GM12878 (cell line): Measurements from ENCODE around the gene DDX31. TPM values are rescaled to one million over a fixed set of nuclear protein-coding genes. Genes with fewer than 3 reads are reported as not detected.

Source experiments
- ATAC-seq: fragments of 200-7000 bp; cut with Tn5 transposase; 3 replicates; pipeline ENCODE4 v1.9.1; 2020; ENCODE audit warnings: mild to moderate bottlenecking, moderate library complexity
- BruUV-seq: library from RNA; stranded (reverse); fragments of 400-500 nt; replicated peaks from 2 replicates; lab custom pipeline; 2021; lab: Mats Ljungman, UMichigan
- CTCF ChIA-PET: fragments of 300-600 bp; sonication (Branson Sonifier 250); formaldehyde crosslinking; extraction: SDS; loops from one replicate; lab custom pipeline; 2021; ENCODE audit warnings: inconsistent platforms; lab: Yijun Ruan, JAX
- POLR2A ChIA-PET: fragments of 350-600 bp; formaldehyde crosslinking; extraction: SDS; loops from one replicate; lab custom pipeline; 2021; ENCODE audit warnings: inconsistent platforms; lab: Charles Lee
- RAD21 ChIA-PET: fragments of 300-600 bp; sonication (Branson Sonifier 250); formaldehyde crosslinking; loops from one replicate; lab custom pipeline; 2023; ENCODE audit warnings: antibody characterized with exemption; ENCODE audit not compliant: unreplicated experiment; lab: Charles Lee
- SMC1A ChIA-PET: fragments of 300-600 bp; sonication (Branson Sonifier 250); formaldehyde crosslinking; loops from one replicate; lab custom pipeline; 2023; ENCODE audit not compliant: unreplicated experiment, uncharacterized antibody; lab: Charles Lee
- DNase-seq: peaks from one replicate; pipeline ENCODE4 v3.0.0-alpha.2; 2011; ENCODE audit warnings: low read depth, low spot score
- FAIRE-seq: peaks from 3 replicates; lab custom pipeline; 2011; peaks lifted over from hg19 to GRCh38; lab: Jason Lieb, UNC
- H2AFZ ChIP-seq: 2 replicates; pipeline ENCODE4 v1.6.0; 2011; ENCODE audit warnings: low read depth, low read length, control low read depth; ENCODE audit not compliant: control insufficient read depth
- H3K27ac ChIP-seq: 2 replicates; pipeline ENCODE4 v1.5.1; 2011; ENCODE audit warnings: control low read depth; ENCODE audit not compliant: control insufficient read depth, insufficient read depth
- H3K27me3 ChIP-seq, 2 experiments: replicated peaks in 1 of 2; 2 replicates each; pipeline versions ENCODE4 v1.6.0 to v1.6.1; 2011; ENCODE audit warnings: low read length in 1 of 2; ENCODE audit not compliant: control insufficient read depth in 2 of 2, insufficient read depth in 2 of 2
- H3K36me3 ChIP-seq, 2 experiments: 2 replicates each; pipeline ENCODE4 v1.5.1; 2011; ENCODE audit warnings: low read length in 1 of 2; ENCODE audit not compliant: control insufficient read depth in 2 of 2, insufficient read depth in 2 of 2
- H3K4me1 ChIP-seq: 2 replicates; pipeline ENCODE4 v1.6.1; 2011; ENCODE audit warnings: mild to moderate bottlenecking, low read length, moderate library complexity, mixed read lengths; ENCODE audit not compliant: control insufficient read depth, insufficient read depth
- H3K4me2 ChIP-seq: 2 replicates; pipeline ENCODE4 v1.6.0; 2011; ENCODE audit warnings: control low read depth; ENCODE audit not compliant: control insufficient read depth, insufficient read depth
- H3K4me3 ChIP-seq: fragments of 200-600 bp; sonication (generic); 2 replicates; pipeline ENCODE4 v1.5.1; 2016
- H3K79me2 ChIP-seq: 2 replicates; pipeline ENCODE4 v1.6.0; 2011; ENCODE audit warnings: low read length; ENCODE audit not compliant: control insufficient read depth, insufficient read depth
- H3K9ac ChIP-seq: 2 replicates; pipeline ENCODE4 v1.8.0; 2011; ENCODE audit warnings: low read length, control low read depth, mixed read lengths; ENCODE audit not compliant: control insufficient read depth, insufficient read depth
- H3K9me3 ChIP-seq: replicated peaks from 3 replicates; pipeline ENCODE4 v1.5.1; 2011; ENCODE audit warnings: mild to moderate bottlenecking, low read length; ENCODE audit not compliant: control insufficient read depth, insufficient read depth
- H4K20me1 ChIP-seq: 2 replicates; pipeline ENCODE4 v1.6.0; 2011; ENCODE audit not compliant: control insufficient read depth, insufficient read depth
- BHLHE40 ChIP-seq, 2 experiments: fragments of 450-650 bp in 1 of 2; IDR thresholded peaks; 2 replicates each; pipeline ENCODE4 v1.6.1; 2011 to 2017; ENCODE audit warnings: low read depth in 2 of 2, borderline replicate concordance in 1 of 2, improper control_type of control experiment in 1 of 2, low read length in 1 of 2, mild to moderate bottlenecking in 1 of 2
- BMI1 ChIP-seq: fragments of 450-650 bp; IDR thresholded peaks from 2 replicates; pipeline ENCODE4 v1.6.1; 2016; ENCODE audit warnings: mild to moderate bottlenecking, moderate library complexity, borderline replicate concordance
- EED ChIP-seq: sonication (generic); IDR thresholded peaks from 2 replicates; pipeline ENCODE4 v1.6.1; 2016; ENCODE audit warnings: antibody characterized with exemption, low read depth
- GATAD2B ChIP-seq: fragments of 450-650 bp; conservative IDR thresholded peaks from 2 replicates; pipeline ENCODE4 v1.6.1; 2017; ENCODE audit warnings: low read depth, mild to moderate bottlenecking, moderate library complexity
- IKZF2 ChIP-seq, 2 experiments: fragments of 450-650 bp; IDR thresholded peaks; 2 replicates each; pipeline ENCODE4 v1.6.1; 2017; ENCODE audit warnings: mild to moderate bottlenecking in 2 of 2, moderate library complexity in 2 of 2
- MTA3 ChIP-seq: IDR thresholded peaks from 2 replicates; pipeline ENCODE4 v1.6.1; 2012; ENCODE audit warnings: low read length, inconsistent platforms, borderline replicate concordance
- MYB ChIP-seq: fragments of 150-350 bp; IDR thresholded peaks from 2 replicates; pipeline ENCODE4 v1.6.1; 2014; ENCODE audit warnings: mild to moderate bottlenecking, low read depth, low read length, borderline replicate concordance
- NFYA ChIP-seq: IDR thresholded peaks from 2 replicates; pipeline ENCODE4 v1.6.1; 2011; ENCODE audit warnings: low read depth, mild to moderate bottlenecking, low read length, improper control_type of control experiment, borderline replicate concordance
- NR2C1 ChIP-seq: fragments of 450-650 bp; IDR thresholded peaks from 2 replicates; pipeline ENCODE4 v1.6.1; 2017; ENCODE audit warnings: antibody characterized with exemption, mild to moderate bottlenecking, moderate library complexity
- PAX5 ChIP-seq: IDR thresholded peaks from 2 replicates; pipeline ENCODE4 v1.6.1; 2011; ENCODE audit warnings: low read depth, low read length, borderline replicate concordance
- POLR2AphosphoS2 ChIP-seq: IDR thresholded peaks from 2 replicates; pipeline ENCODE4 v1.6.1; 2011; ENCODE audit warnings: low read depth, mild to moderate bottlenecking, low read length, improper control_type of control experiment, moderate library complexity
- ZZZ3 ChIP-seq: IDR thresholded peaks from 2 replicates; pipeline ENCODE4 v1.6.1; 2011; ENCODE audit warnings: low read depth; ENCODE audit not compliant: control insufficient read depth, insufficient read length
- WGBS: methylation state at CpG from one replicate; pipeline ENCODE4 v1.1.6; 2016; ENCODE audit warnings: low lambda C conversion rate; ENCODE audit not compliant: insufficient replicate concordance, insufficient coverage; ENCODE audit errors: missing lambda C conversion rate; 5-methylcytosine and 5-hydroxymethylcytosine counted together
- in situ Hi-C: fragments of 300-500 bp; cut with MboI; formaldehyde crosslinking; loops from 9 replicates; pipeline ENCODE4 v1.14.3; 2018; ENCODE audit warnings: mixed read lengths
- intact Hi-C: fragments of 100-400 bp; cut with micrococcal nuclease; formaldehyde crosslinking; loops from one replicate; pipeline ENCODE4 v1.14.2; 2022; ENCODE audit not compliant: unreplicated experiment
- polyA plus RNA-seq, 11 experiments: library from polyadenylated mRNA; depleted of rRNA in 4 of 11; unstranded in 6 of 11; stranded (reverse) in 5 of 11; fragments of >200 nt; fragmentation: Nextera tagmentation in 4 of 11; fragmentation: Illumina TruSeq in 1 of 11; extraction: Ambion mirVana in 4 of 11; extraction: Trizol in 1 of 11; gene quantifications; 1 replicate in 1 of 11; 2 replicates in 10 of 11; pipeline versions ENCODE4 v1.2.1 to v1.2.3, GENCODE V29; 2011 to 2016; ENCODE audit warnings: inconsistent platforms in 2 of 11, missing spikeins in 2 of 11, low read depth in 1 of 11
- total RNA-seq, 4 experiments: library from RNA; depleted of rRNA in 3 of 4; stranded (reverse); fragments of >200 nt in 3 of 4; fragmentation: Illumina TruSeq in 1 of 4; extraction: Trizol in 1 of 4; gene quantifications; 2 replicates each; pipeline versions ENCODE4 v1.2.1 to v1.2.3, GENCODE V29; 2013 to 2021
- TF ChIP-seq, protein P1 (sequence below): fragments of 150-350 bp; IDR thresholded peaks from 2 replicates; pipeline ENCODE4 v1.6.1; 2016; ENCODE audit warnings: low read depth, low read length
- TF ChIP-seq, protein P2 (sequence below): fragments of 450-650 bp; IDR thresholded peaks from 2 replicates; pipeline ENCODE4 v1.6.1; 2016; ENCODE audit warnings: mild to moderate bottlenecking
- TF ChIP-seq, protein P3 (sequence below): fragments of 450-650 bp; IDR thresholded peaks from 2 replicates; pipeline ENCODE4 v1.6.1; 2018; ENCODE audit warnings: borderline replicate concordance, mild to moderate bottlenecking; ENCODE audit not compliant: partially characterized antibody

The DDX31 gene
- total and polyA plus RNA-seq, 10 of the 15 experiments (the other 5 are each of a cell fraction or from before 2014, with no cell fraction given): 12.1 to 30.8 (median 20.8) TPM

DNA sequence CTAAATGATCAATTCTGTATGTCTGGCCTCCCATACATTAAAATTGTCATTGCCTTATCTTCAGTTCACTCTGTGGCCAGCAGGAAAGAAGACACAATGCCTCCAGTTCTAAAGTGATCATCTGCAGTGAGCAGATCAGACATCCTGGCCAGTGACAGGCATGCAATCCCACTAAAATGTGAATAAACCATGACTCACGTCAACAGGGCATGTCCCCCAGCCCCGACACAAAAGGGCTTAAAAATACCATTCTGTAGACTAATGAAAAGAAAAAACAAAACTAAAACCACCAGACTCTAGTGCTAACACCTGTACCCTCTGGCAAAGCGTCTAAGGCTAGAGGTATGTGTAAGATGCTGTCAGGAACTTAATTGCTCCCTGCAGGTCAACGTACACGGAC is 38.5 kb downstream of the DDX31 start:
- RAD21 ChIA-PET: no interaction called here
- no peak for FAIRE-seq
- TF ChIP-seq NFYA (no peak), EED (no peak), POLR2AphosphoS2 (no peak), MTA3 (no peak), MYB (no peak), BHLHE40 (IDR thresholded peaks at IDR 0.05; ENCODE audit: borderline replicate concordance in 1 of 2, low read depth in 2 of 2, low read length in 1 of 2) (no peak), GATAD2B (no peak), ZZZ3 (no peak), PAX5 (no peak), IKZF2 (IDR thresholded peaks at IDR 0.05) (no peak), NR2C1 (no peak), BMI1 (no peak)
- TF ChIP-seq, protein P1, sequence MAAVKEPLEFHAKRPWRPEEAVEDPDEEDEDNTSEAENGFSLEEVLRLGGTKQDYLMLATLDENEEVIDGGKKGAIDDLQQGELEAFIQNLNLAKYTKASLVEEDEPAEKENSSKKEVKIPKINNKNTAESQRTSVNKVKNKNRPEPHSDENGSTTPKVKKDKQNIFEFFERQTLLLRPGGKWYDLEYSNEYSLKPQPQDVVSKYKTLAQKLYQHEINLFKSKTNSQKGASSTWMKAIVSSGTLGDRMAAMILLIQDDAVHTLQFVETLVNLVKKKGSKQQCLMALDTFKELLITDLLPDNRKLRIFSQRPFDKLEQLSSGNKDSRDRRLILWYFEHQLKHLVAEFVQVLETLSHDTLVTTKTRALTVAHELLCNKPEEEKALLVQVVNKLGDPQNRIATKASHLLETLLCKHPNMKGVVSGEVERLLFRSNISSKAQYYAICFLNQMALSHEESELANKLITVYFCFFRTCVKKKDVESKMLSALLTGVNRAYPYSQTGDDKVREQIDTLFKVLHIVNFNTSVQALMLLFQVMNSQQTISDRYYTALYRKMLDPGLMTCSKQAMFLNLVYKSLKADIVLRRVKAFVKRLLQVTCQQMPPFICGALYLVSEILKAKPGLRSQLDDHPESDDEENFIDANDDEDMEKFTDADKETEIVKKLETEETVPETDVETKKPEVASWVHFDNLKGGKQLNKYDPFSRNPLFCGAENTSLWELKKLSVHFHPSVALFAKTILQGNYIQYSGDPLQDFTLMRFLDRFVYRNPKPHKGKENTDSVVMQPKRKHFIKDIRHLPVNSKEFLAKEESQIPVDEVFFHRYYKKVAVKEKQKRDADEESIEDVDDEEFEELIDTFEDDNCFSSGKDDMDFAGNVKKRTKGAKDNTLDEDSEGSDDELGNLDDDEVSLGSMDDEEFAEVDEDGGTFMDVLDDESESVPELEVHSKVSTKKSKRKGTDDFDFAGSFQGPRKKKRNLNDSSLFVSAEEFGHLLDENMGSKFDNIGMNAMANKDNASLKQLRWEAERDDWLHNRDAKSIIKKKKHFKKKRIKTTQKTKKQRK: no peak
- TF ChIP-seq, protein P2, sequence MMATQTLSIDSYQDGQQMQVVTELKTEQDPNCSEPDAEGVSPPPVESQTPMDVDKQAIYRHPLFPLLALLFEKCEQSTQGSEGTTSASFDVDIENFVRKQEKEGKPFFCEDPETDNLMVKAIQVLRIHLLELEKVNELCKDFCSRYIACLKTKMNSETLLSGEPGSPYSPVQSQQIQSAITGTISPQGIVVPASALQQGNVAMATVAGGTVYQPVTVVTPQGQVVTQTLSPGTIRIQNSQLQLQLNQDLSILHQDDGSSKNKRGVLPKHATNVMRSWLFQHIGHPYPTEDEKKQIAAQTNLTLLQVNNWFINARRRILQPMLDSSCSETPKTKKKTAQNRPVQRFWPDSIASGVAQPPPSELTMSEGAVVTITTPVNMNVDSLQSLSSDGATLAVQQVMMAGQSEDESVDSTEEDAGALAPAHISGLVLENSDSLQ: no peak
- TF ChIP-seq, protein P3, sequence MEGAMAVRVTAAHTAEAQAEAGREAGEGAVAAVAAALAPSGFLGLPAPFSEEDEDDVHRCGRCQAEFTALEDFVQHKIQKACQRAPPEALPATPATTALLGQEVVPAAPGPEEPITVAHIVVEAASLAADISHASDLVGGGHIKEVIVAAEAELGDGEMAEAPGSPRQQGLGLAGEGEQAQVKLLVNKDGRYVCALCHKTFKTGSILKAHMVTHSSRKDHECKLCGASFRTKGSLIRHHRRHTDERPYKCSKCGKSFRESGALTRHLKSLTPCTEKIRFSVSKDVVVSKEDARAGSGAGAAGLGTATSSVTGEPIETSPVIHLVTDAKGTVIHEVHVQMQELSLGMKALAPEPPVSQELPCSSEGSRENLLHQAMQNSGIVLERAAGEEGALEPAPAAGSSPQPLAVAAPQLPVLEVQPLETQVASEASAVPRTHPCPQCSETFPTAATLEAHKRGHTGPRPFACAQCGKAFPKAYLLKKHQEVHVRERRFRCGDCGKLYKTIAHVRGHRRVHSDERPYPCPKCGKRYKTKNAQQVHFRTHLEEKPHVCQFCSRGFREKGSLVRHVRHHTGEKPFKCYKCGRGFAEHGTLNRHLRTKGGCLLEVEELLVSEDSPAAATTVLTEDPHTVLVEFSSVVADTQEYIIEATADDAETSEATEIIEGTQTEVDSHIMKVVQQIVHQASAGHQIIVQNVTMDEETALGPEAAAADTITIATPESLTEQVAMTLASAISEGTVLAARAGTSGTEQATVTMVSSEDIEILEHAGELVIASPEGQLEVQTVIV: no peak

More for the DNA sequence above, 38.5 kb downstream of the DDX31 start:
- BruUV-seq: no TSS peak
- Histone ChIP-seq H3K79me2 (no peaks in the 10 kb centered on the region), H4K20me1 (no peaks in the 10 kb centered on the region), H3K4me2 (no peak overlapping the region), H3K9me3 (no peaks in the 10 kb centered on the region), H2AFZ (no peak overlapping the region), H3K4me3 (no peak overlapping the region), H3K27me3 (no peaks in the 10 kb centered on the region), H3K4me1 (no peaks in the 10 kb centered on the region), H3K9ac (no peak overlapping the region), H3K27ac (no peak overlapping the region), H3K36me3 (peaks cover 12 to 26% of the 10 kb centered on the region in 2 experiments; a peak in 3 of 4 replicates)
- ATAC-seq: no peak
- DNase-seq: no peak
- ChIA-PET CTCF (no interaction called here), SMC1A (no interaction called here), POLR2A (no interaction called here)
- in situ Hi-C loops: no loop called here
- intact Hi-C loops: no loop called here
- WGBS: 97% methylated on average over 5 of the region's 5 CpGs
